ENCODE results near the gene DHX38. TPM values are rescaled to one million over a fixed set of nuclear protein-coding genes. Genes with fewer than 3 reads are reported as not detected.
A peak's percentile ranks its signal among the peaks of the same experiment; 100 is the strongest.

DHX38 gene
- polyA plus RNA-seq (2012; ENCODE audit: insufficient read depth, insufficient read length, low read depth): 232 TPM

DNA sequence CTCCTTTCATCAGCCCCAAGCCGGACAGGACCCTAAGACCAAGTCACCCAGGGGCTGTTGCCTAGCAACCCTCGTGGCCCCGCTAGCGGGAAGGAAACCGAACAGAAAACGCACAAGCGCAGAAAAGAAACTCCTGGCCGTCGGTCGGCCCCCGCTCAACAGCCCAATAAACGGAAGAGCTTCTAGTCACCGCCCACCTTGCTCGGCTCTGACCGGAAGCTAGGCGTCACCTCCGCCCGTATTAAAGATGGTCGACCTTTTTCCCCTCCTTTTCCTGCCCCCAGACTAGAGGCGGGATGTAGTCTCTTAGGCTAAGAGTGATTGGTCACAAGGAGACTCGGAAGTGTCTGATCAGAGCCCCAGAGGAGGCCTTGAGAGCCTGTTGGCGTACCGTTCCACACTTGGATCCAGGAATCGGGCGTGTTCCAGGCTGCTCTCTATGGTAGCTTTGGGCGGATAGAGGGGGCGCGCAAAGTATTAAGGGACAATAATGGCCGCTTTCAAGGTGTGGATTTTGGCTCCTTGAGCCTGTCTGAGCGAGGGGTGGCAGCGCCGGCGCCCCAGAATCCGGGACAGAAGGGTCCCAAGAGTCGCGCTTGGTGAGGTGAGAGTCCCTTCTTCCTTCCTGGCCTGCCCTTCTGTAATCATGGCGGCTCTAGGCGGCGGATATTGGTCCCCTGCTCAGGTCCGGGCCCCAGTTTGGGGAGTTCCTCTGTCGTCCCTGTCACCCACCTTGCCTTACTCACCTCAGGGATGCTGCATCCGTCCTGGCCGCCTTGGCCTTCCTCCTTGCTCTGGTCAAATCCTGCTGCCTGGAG, at the start of gene DHX38, which contains the start of gene TXNL4B:
Gene DHX38 (plus strand): TSS at position 400 of the 818 bp plus-strand sequence. CDS start 2,311 bp downstream, outside the sequence.
Gene TXNL4B (minus strand): TSS at position 173 of the 818 bp plus-strand sequence. CDS start 2,871 bp downstream, outside the sequence.
- Histone ChIP-seq H3K4me3 (ENCODE audit: low read depth, low read length) (peak within 1 kb of the TSS; percentile 98), H3K36me3 (peaks cover 38% of the 10 kb centered on the region), H3K27me3 (no peaks in the 10 kb centered on the region), H3K4me1 (no peaks in the 10 kb centered on the region; the same call in 1 of the 2 replicates), H3K9me3 (no peaks in the 10 kb centered on the region)
- TF ChIP-seq CTCF (IDR thresholded peaks at IDR 0.05; ENCODE audit: low read depth, low read length): no peak
- DNase-seq: peak; percentile 95

GRCh38 chr16:72044296-72044695, 49.4 kb upstream of the DHX38 start:
- Histone ChIP-seq H3K36me3 (no peaks in the 10 kb centered on the region), H3K27me3 (no peaks in the 10 kb centered on the region), H3K4me3 (ENCODE audit: low read depth, low read length) (no peak overlapping the region), H3K4me1 (no peaks in the 10 kb centered on the region), H3K9me3 (no peaks in the 10 kb centered on the region; the same call in 1 of the 2 replicates)
- no peak for TF ChIP-seq CTCF (IDR thresholded peaks at IDR 0.05; ENCODE audit: low read depth, low read length)
- no peak for DNase-seq

GRCh38 chr16:72044825-72045359, 48.8 kb upstream of the DHX38 start:
- H3K27me3 ChIP-seq: no peaks in the 10 kb centered on the region
- no peak overlapping the region for H3K4me3 ChIP-seq (ENCODE audit: low read depth, low read length)
- no peaks in the 10 kb centered on the region for H3K36me3 ChIP-seq
- H3K4me1 ChIP-seq: no peaks in the 10 kb centered on the region
- TF ChIP-seq CTCF (IDR thresholded peaks at IDR 0.05; ENCODE audit: low read depth, low read length): no peak
- no peaks in the 10 kb centered on the region; the same call in 1 of the 2 replicates for H3K9me3 ChIP-seq
- DNase-seq: no peak

- H3K36me3 ChIP-seq: no peaks in the 10 kb centered on the region
- no peaks in the 10 kb centered on the region for H3K4me1 ChIP-seq
- H3K9me3 ChIP-seq: no peaks in the 10 kb centered on the region; the same call in 1 of the 2 replicates
- no peaks in the 10 kb centered on the region for H3K27me3 ChIP-seq
- H3K4me3 ChIP-seq (ENCODE audit: low read depth, low read length): no peak overlapping the region
- DNase-seq: no peak
- no peak for TF ChIP-seq CTCF (IDR thresholded peaks at IDR 0.05; ENCODE audit: low read depth, low read length)
These were observed 44.5 kb upstream of the DHX38 start for GRCh38 chr16:72049110-72049509.

DNA sequence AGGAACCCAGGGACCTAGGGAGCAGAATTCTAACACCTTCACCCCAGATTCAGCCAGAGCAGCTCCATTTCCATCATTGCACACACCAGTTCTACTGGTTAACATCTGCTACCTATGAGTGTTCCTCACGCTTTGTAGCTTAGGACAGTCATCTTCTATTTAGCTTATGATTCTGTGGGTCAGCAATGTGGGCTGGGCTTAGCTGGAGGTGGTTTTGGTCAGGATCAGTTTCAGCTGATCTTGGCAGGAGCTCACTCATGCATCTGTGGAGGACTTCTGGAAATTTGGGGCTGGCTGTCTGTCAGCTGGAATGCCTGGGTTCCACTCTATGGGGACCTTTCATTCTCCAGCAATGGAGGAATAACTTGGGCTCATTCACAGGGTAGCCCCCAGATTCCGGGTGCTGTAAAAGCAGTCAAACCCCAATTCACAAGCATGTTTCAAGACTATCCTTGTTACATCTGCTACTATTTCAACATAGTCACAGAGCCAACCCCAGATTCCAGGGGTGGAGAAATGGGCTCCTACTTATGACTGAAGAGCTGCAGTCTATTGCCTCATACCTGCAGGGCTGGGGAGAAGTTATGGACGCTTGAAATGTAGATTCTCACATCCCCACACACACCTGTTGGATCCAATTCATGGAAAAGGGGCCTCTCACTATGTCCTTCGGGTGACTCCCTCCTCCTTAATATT, 42.7 kb upstream of the DHX38 start:
- no peak overlapping the region for H3K4me3 ChIP-seq (ENCODE audit: low read depth, low read length)
- H3K27me3 ChIP-seq: no peaks in the 10 kb centered on the region
- no peak for DNase-seq
- H3K36me3 ChIP-seq: no peaks in the 10 kb centered on the region
- no peaks in the 10 kb centered on the region; the same call in 1 of the 2 replicates for H3K9me3 ChIP-seq
- no peak for TF ChIP-seq CTCF (IDR thresholded peaks at IDR 0.05; ENCODE audit: low read depth, low read length)
- H3K4me1 ChIP-seq: no peaks in the 10 kb centered on the region

All from BE2C (cell line).